ENCODE measurements around the gene CROCC. TPM values are rescaled to one million over a fixed set of nuclear protein-coding genes. Genes with fewer than 3 reads are reported as not detected.
"Not testable (repeated sequence)": the region's sequence is repeated elsewhere in the genome, so short reads cannot be mapped to it uniquely, and the experiment has no call there.

CROCC gene
- polyA plus RNA-seq, 10 donors: 12.1 to 28.7 (median 22.7) TPM

GRCh38 chr1:16931206-16931934 is 9.6 kb downstream of the CROCC start:
- not testable (repeated sequence) for DNase-seq

- DNase-seq: not testable (repeated sequence)
These were observed 12.2 kb downstream of the CROCC start for GRCh38 chr1:16933945-16934344.

GRCh38 chr1:16936580-16936979 is 14.8 kb downstream of the CROCC start:
- DNase-seq: not testable (repeated sequence)

- DNase-seq: no peak
These were observed 16.9 kb downstream of the CROCC start for GRCh38 chr1:16938351-16939321.

GRCh38 chr1:16939386-16940180 is 17.9 kb downstream of the CROCC start:
- DNase-seq: not testable (repeated sequence)

GRCh38 chr1:16944038-16944437 is 22.3 kb downstream of the CROCC start:
- DNase-seq: no peak

GRCh38 chr1:16945512-16945911 is 23.8 kb downstream of the CROCC start:
- not testable (repeated sequence) for DNase-seq

- DNase-seq: not testable (repeated sequence)
These were observed 24.5 kb downstream of the CROCC start for GRCh38 chr1:16946185-16946584.

- no peak for DNase-seq
These were observed 24.9 kb downstream of the CROCC start for GRCh38 chr1:16946646-16947045.

- DNase-seq: peak in 1 of 3 donors; percentile 22
These were observed 26.7 kb downstream of the CROCC start for GRCh38 chr1:16948282-16948891.

GRCh38 chr1:16949026-16949425 is 27.3 kb downstream of the CROCC start:
- DNase-seq: not testable (repeated sequence)

- DNase-seq: not testable (repeated sequence)
These were observed 30.6 kb downstream of the CROCC start for GRCh38 chr1:16952376-16952775.

GRCh38 chr1:16954579-16954978 is 32.8 kb downstream of the CROCC start:
- no peak for DNase-seq

GRCh38 chr1:16955186-16955585 is 33.5 kb downstream of the CROCC start:
- DNase-seq: no peak

- no peak for DNase-seq
These were observed 35.0 kb downstream of the CROCC start for GRCh38 chr1:16956775-16957174.

- no peak for DNase-seq
These were observed 36.0 kb downstream of the CROCC start for GRCh38 chr1:16957731-16958130.

GRCh38 chr1:16958475-16958874 is 36.7 kb downstream of the CROCC start:
- DNase-seq: no peak

- DNase-seq: peak; percentile 67 to 89 (median 80)
These were observed 39.0 kb downstream of the CROCC start for GRCh38 chr1:16960560-16961296.

- DNase-seq: no peak
These were observed 39.8 kb downstream of the CROCC start for GRCh38 chr1:16961297-16962133.

GRCh38 chr1:16964169-16964568 is 42.4 kb downstream of the CROCC start:
- DNase-seq: not testable (repeated sequence)
